T-cell (primary cell): ENCODE measurements around the gene PPP1R37. TPM values are rescaled to one million over a fixed set of nuclear protein-coding genes. Genes with fewer than 3 reads are reported as not detected.

Experiments
- ATAC-seq, 4 experiments: fragments of 200-7000 bp in 3 of 4; fragments of 150-1000 bp in 1 of 4; cut with Tn5 transposase; replicated peaks in 1 of 4; 1 replicate in 3 of 4; 2 replicates in 1 of 4; pipeline ENCODE4 v1.10.0; 2021; ENCODE audit warnings: moderate library complexity in 3 of 4, mild to moderate bottlenecking in 2 of 4, moderate number of reproducible peaks in 1 of 4
- CTCF ChIA-PET, 2 donors: fragments of 300-600 bp; sonication (Branson Sonifier 250); formaldehyde crosslinking; loops; one replicate each; lab custom pipeline; 2022; ENCODE audit warnings: antibody characterized with exemption in 2 of 2; lab: Charles Lee
- POLR2A ChIA-PET, 2 donors: fragments of 300-600 bp; sonication (Branson Sonifier 250); formaldehyde crosslinking; loops; one replicate each; lab custom pipeline; 2022; ENCODE audit warnings: antibody characterized with exemption in 2 of 2; lab: Charles Lee
- DNase-seq, 35 experiments: peaks; one replicate each; pipeline versions ENCODE4 v3.0.0 to v3.0.0-alpha.2; 2013 to 2023
- H3K27ac ChIP-seq: one replicate; pipeline ENCODE4 v1.5.1; 2013; ENCODE audit warnings: low read length
- H3K27me3 ChIP-seq, 2 experiments: replicated peaks in 1 of 2; 1 replicate in 1 of 2; 2 replicates in 1 of 2; pipeline versions ENCODE4 v1.6.1 to v1.7.0; 2013; ENCODE audit warnings: low read length in 1 of 2, mixed read lengths in 1 of 2; ENCODE audit not compliant: control insufficient read depth in 2 of 2, insufficient read depth in 2 of 2; ENCODE audit errors: extremely low read depth in 1 of 2
- H3K36me3 ChIP-seq, 2 donors: 1 replicate in 1 of 2; 2 replicates in 1 of 2; pipeline versions ENCODE4 v1.6.1 to v1.7.0; 2013; ENCODE audit warnings: low read length in 1 of 2; ENCODE audit not compliant: control insufficient read depth in 2 of 2, insufficient read depth in 1 of 2; ENCODE audit errors: extremely low read depth in 1 of 2
- H3K4me1 ChIP-seq, 2 experiments: 1 replicate in 1 of 2; 2 replicates in 1 of 2; pipeline versions ENCODE4 v1.6.1 to v1.7.0; 2013; ENCODE audit warnings: low read length in 2 of 2, mixed read lengths in 1 of 2; ENCODE audit not compliant: insufficient read depth in 2 of 2, control insufficient read depth in 1 of 2; ENCODE audit errors: extremely low read depth in 1 of 2
- H3K4me3 ChIP-seq, 2 donors: 1 replicate in 1 of 2; 2 replicates in 1 of 2; pipeline versions ENCODE4 v1.5.1 to v1.7.0; 2013; ENCODE audit warnings: mild to moderate bottlenecking in 2 of 2, low read length in 1 of 2, moderate library complexity in 1 of 2; ENCODE audit not compliant: control insufficient read depth in 1 of 2; ENCODE audit errors: extremely low read depth in 1 of 2
- H3K9me3 ChIP-seq: 2 replicates; pipeline ENCODE4 v1.7.0; 2013
- H3K27ac Mint-ChIP-seq, 2 donors: one replicate each; pipeline ENCODE4 v1.8.0; 2020 to 2021; ENCODE audit warnings: mild to moderate bottlenecking in 2 of 2, mixed read lengths in 2 of 2
- H3K27me3 Mint-ChIP-seq, 2 donors: one replicate each; pipeline ENCODE4 v1.8.0; 2021 to 2022; ENCODE audit warnings: mixed read lengths in 2 of 2
- H3K36me3 Mint-ChIP-seq: one replicate; pipeline ENCODE4 v1.8.0; 2021; ENCODE audit warnings: mixed read lengths
- H3K4me1 Mint-ChIP-seq, 3 donors: one replicate each; pipeline ENCODE4 v1.8.0; 2020 to 2022; ENCODE audit warnings: mixed read lengths in 3 of 3, mild to moderate bottlenecking in 1 of 3
- H3K4me3 Mint-ChIP-seq, 3 donors: one replicate each; pipeline ENCODE4 v1.8.0; 2020 to 2022; ENCODE audit warnings: mild to moderate bottlenecking in 3 of 3, mixed read lengths in 3 of 3, moderate library complexity in 3 of 3
- H3K9me3 Mint-ChIP-seq, 3 donors: one replicate each; pipeline ENCODE4 v1.8.0; 2020 to 2022; ENCODE audit warnings: mixed read lengths in 3 of 3
- WGBS: methylation state at CpG from one replicate; pipeline ENCODE4 v1.1.5; 2013; ENCODE audit warnings: missing lambda C conversion rate; ENCODE audit not compliant: insufficient coverage; 5-methylcytosine and 5-hydroxymethylcytosine counted together
- total RNA-seq, 35 experiments: library from RNA in 6 of 35; stranded (reverse) in 6 of 35; fragments of 120-200 nt in 1 of 35; gene quantifications; one replicate each; pipeline versions ENCODE4 v1.2.1 to v1.2.4 and lab custom pipeline; 2013 to 2026

Gene PPP1R37
- total RNA-seq, 5 donors from 2014 or later (not counting 1 experiment from before 2014, with no cell fraction given): 17.2 to 35.2 (median 30.4) TPM

DNA sequence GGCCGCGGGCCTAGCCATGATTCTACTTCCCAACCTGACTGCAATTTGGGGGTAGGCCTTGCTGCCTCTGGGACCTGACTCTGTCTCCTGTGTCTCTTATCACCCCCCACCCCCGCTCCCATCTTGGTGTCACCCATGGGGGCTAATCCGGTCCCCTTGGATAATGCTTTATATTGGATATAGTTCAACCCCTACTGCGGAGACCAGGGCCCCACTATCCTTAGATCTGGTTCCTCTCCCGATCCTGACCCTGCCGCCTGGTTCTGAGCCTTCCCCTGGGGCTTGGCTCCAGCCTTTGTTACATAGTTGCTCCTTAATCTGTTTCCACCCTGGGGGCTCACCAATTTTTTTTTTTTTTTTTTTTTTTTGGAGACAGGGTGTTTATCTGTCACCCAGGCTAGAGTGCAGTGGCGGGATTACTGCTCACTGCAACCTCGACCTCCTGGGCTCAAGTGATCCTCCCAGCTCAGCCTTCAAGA, 87.0 kb downstream of the PPP1R37 start:
- Mint-ChIP-seq H3K4me1 (peaks cover 42 to 51% (median 45%) of the 10 kb centered on the region in 3 donors), H3K36me3 (peaks cover 13% of the 10 kb centered on the region), H3K9me3 (no peaks in the 10 kb centered on the region), H3K4me3 (peak overlapping the region; percentile 70 to 77 (median 74)), H3K27ac (peak overlapping the region in 1 of 2 donors; percentile 22), H3K27me3 (no peaks in the 10 kb centered on the region)
- CTCF ChIA-PET: no interaction called here
- POLR2A ChIA-PET: no interaction called here
- no peak for ATAC-seq
- Histone ChIP-seq H3K36me3 (peaks cover 5 to 19% of the 10 kb centered on the region in 2 donors), H3K27ac (no peak overlapping the region), H3K4me1 (peaks cover 5 to 41% of the 10 kb centered on the region in 2 experiments), H3K27me3 (no peaks in the 10 kb centered on the region), H3K4me3 (peak overlapping the region in 1 of 2 donors; percentile 44), H3K9me3 (no peaks in the 10 kb centered on the region)
- no CpG with 5 or more reads among the region's 9 CpGs for WGBS
- DNase-seq: no peak

DNA sequence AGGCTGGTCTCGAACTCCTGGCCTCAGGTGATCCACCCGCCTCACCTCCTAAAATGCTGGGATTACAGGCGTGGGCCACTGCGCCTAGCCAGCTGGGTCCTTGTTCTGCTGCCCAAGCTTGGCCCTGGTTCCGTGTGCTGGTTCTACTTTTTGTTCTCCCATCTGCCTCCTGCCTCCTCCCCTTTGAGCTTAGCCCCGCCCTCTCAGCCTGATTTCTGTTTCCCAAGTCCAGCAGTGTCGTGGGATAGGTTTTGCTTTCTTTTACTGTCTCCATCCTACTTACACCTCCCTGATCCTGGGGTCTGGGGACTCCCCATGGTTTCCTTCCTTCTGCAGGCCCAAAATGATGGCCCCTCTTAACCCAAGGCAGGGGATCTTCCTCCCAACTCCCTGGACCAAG, 88.0 kb downstream of the PPP1R37 start:
- Histone ChIP-seq H3K4me1 (peaks cover 5 to 41% of the 10 kb centered on the region in 2 experiments), H3K27ac (no peak overlapping the region), H3K27me3 (no peaks in the 10 kb centered on the region), H3K36me3 (peaks cover 5 to 19% of the 10 kb centered on the region in 2 donors), H3K4me3 (no peak overlapping the region), H3K9me3 (no peaks in the 10 kb centered on the region)
- H3K36me3 Mint-ChIP-seq: peaks cover 13% of the 10 kb centered on the region
- ChIA-PET POLR2A (interaction anchor here in 1 of 2 donors (1.1 kb wide), 1 partner anchor 142 kb away, joined by 3 read pairs; the partner anchor contains the start of gene CLASRP), CTCF (interaction anchor here in 1 of 2 donors (0.6 kb wide), 1 partner anchor 285 kb away, joined by 3 read pairs; no protein-coding TSS in a partner anchor)
- peak overlapping the region; percentile 37 to 58 for H3K27ac Mint-ChIP-seq
- H3K27me3 Mint-ChIP-seq: no peaks in the 10 kb centered on the region
- DNase-seq (no peak), ATAC-seq (no peak)
- no peaks in the 10 kb centered on the region for H3K9me3 Mint-ChIP-seq
- H3K4me3 Mint-ChIP-seq: peak overlapping the region; percentile 69 to 74 (median 70)
- H3K4me1 Mint-ChIP-seq: peaks cover 35 to 46% (median 43%) of the 10 kb centered on the region in 3 donors
- WGBS: 80% methylated on average over 4 of the region's 7 CpGs

DNA sequence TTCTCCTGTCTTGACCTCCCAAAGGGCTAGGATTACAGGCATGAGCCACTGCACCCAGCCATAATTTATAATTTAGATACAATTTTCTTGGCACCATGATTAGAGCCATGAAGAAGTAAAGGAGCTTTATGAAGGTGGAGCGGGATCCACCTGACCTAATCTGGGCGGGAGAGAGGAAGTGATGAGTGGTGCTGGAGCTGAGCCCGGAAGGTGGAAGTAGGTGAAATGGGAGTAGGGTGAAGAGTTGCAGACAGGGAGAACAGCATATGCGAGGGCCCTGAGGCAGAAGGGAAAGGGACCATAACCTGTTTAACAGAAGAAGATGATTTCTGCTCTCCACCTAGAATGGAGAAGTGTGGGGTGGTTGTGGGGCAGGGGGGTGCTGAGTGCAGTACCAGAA, 89.8 kb downstream of the PPP1R37 start:
- H3K4me3 Mint-ChIP-seq: no peak overlapping the region
- ATAC-seq (no peak), DNase-seq (no peak)
- Histone ChIP-seq H3K27ac (no peak overlapping the region), H3K36me3 (peaks cover 5 to 19% of the 10 kb centered on the region in 2 donors), H3K27me3 (no peaks in the 10 kb centered on the region), H3K4me1 (peaks cover 5 to 34% of the 10 kb centered on the region in 2 experiments), H3K9me3 (no peaks in the 10 kb centered on the region), H3K4me3 (no peak overlapping the region)
- CTCF ChIA-PET: interaction anchor here (0.6 to 0.7 kb wide), 5 partner anchors 15 to 416 kb away, joined by 3 to 5 read pairs (median 4); no protein-coding TSS in a partner anchor
- POLR2A ChIA-PET: no interaction called here
- 95% methylated on average over 4 of the region's 4 CpGs for WGBS
- H3K27ac Mint-ChIP-seq: no peak overlapping the region
- no peaks in the 10 kb centered on the region for H3K27me3 Mint-ChIP-seq
- no peaks in the 10 kb centered on the region for H3K9me3 Mint-ChIP-seq
- peaks cover 13% of the 10 kb centered on the region for H3K36me3 Mint-ChIP-seq
- H3K4me1 Mint-ChIP-seq: peaks cover 36 to 45% (median 40%) of the 10 kb centered on the region in 3 donors

- ChIA-PET CTCF (interaction anchor here in 1 of 2 donors (0.6 to 0.7 kb wide), 2 partner anchors 104 to 242 kb away, joined by 3 to 6 read pairs; no protein-coding TSS in a partner anchor), POLR2A (interaction anchor here (0.6 kb wide), 2 partner anchors 11 to 452 kb away, joined by 3 to 8 read pairs; no protein-coding TSS in a partner anchor)
- no peaks in the 10 kb centered on the region for H3K27me3 Mint-ChIP-seq
- H3K27me3 ChIP-seq: no peaks in the 10 kb centered on the region
- DNase-seq (no peak), ATAC-seq (no peak)
- H3K27ac ChIP-seq: no peak overlapping the region
- no peaks in the 10 kb centered on the region for H3K9me3 Mint-ChIP-seq
- H3K4me3 Mint-ChIP-seq: no peak overlapping the region
- H3K9me3 ChIP-seq: no peaks in the 10 kb centered on the region
- H3K36me3 ChIP-seq: peaks cover 5 to 19% of the 10 kb centered on the region in 2 donors
- H3K4me3 ChIP-seq: no peak overlapping the region
- peaks cover 5 to 29% of the 10 kb centered on the region in 2 experiments for H3K4me1 ChIP-seq
- no peak overlapping the region for H3K27ac Mint-ChIP-seq
- peaks cover 32 to 39% (median 36%) of the 10 kb centered on the region in 3 donors for H3K4me1 Mint-ChIP-seq
- WGBS: 100% methylated on average over 3 of the region's 5 CpGs
- peaks cover 13% of the 10 kb centered on the region for H3K36me3 Mint-ChIP-seq
Observed at GRCh38 chr19:45184115-45184514, 91.1 kb downstream of the PPP1R37 start.

- no peak overlapping the region for H3K4me3 Mint-ChIP-seq
Observed at GRCh38 chr19:45186509-45187334, 93.7 kb downstream of the PPP1R37 start.

More at GRCh38 chr19:45186509-45187334, 93.7 kb downstream of the PPP1R37 start:
- H3K27me3 Mint-ChIP-seq: no peaks in the 10 kb centered on the region
- no peaks in the 10 kb centered on the region for H3K9me3 Mint-ChIP-seq
- WGBS: 89% methylated on average over 8 of the region's 12 CpGs
- Histone ChIP-seq H3K27ac (no peak overlapping the region), H3K36me3 (peaks cover 0 to 4% of the 10 kb centered on the region in 2 donors), H3K27me3 (no peaks in the 10 kb centered on the region), H3K4me3 (no peak overlapping the region), H3K9me3 (no peaks in the 10 kb centered on the region), H3K4me1 (peaks cover 0 to 7% of the 10 kb centered on the region in 2 experiments)
- POLR2A ChIA-PET: no interaction called here
- DNase-seq (no peak), ATAC-seq (no peak)
- H3K4me1 Mint-ChIP-seq: peaks cover 13 to 20% (median 18%) of the 10 kb centered on the region in 3 donors
- H3K27ac Mint-ChIP-seq: peak overlapping the region in 1 of 2 donors; percentile 43
- peaks cover 7% of the 10 kb centered on the region for H3K36me3 Mint-ChIP-seq
- CTCF ChIA-PET: interaction anchor here (0.6 to 1.2 kb wide), 4 partner anchors 13 to 1197 kb away, joined by 4 read pairs; no protein-coding TSS in a partner anchor
